GM23338 (cell line): ENCODE results near the gene OR8I2.

Source experiments
- CREB1 ChIP-seq: fragments of 250-450 bp; sonication (Bioruptor Pico); IDR thresholded peaks from 2 replicates; pipeline ENCODE4 v1.5.0; 2020; ENCODE audit warnings: low read depth, mild to moderate bottlenecking, moderate library complexity
- POLR2AphosphoS5 ChIP-seq: IDR thresholded peaks from 2 replicates; pipeline ENCODE4 v1.6.1; 2016; ENCODE audit warnings: antibody characterized with exemption, low read depth
- TF ChIP-seq, protein P1 (sequence below), 2 experiments: fragments of 200-600 bp in 1 of 2; sonication (generic) in 1 of 2; conservative IDR thresholded peaks; 2 replicates each; pipeline versions ENCODE4 v1.5.1 to v1.6.1; 2016 to 2017; ENCODE audit warnings: antibody characterized with exemption in 2 of 2, low read depth in 2 of 2, mild to moderate bottlenecking in 2 of 2, moderate library complexity in 1 of 2

DNA sequence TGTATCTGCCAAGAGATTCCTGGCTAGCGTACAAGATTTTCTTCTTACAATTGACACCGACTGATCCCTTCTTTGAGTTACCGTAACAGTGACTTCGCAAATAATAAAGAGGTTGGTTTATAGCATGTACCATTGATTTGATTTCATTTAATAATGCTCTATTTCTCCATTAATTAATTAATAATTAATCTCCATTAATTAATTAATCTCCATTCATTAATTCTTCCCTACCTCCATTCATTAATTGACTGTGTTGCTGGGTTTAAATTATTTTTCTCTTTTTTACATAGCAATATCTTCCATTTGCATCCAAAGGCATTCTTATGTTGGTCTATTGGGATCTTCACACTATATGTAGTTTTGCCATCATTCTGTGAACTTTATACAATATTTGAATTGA is 44.6 kb upstream of the OR8I2 start:
- TF ChIP-seq, protein P1, sequence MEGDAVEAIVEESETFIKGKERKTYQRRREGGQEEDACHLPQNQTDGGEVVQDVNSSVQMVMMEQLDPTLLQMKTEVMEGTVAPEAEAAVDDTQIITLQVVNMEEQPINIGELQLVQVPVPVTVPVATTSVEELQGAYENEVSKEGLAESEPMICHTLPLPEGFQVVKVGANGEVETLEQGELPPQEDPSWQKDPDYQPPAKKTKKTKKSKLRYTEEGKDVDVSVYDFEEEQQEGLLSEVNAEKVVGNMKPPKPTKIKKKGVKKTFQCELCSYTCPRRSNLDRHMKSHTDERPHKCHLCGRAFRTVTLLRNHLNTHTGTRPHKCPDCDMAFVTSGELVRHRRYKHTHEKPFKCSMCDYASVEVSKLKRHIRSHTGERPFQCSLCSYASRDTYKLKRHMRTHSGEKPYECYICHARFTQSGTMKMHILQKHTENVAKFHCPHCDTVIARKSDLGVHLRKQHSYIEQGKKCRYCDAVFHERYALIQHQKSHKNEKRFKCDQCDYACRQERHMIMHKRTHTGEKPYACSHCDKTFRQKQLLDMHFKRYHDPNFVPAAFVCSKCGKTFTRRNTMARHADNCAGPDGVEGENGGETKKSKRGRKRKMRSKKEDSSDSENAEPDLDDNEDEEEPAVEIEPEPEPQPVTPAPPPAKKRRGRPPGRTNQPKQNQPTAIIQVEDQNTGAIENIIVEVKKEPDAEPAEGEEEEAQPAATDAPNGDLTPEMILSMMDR (conservative IDR thresholded peaks at IDR 0.05; ENCODE audit: low read depth in 2 of 2) = no peak
- TF ChIP-seq CREB1 (no peak), POLR2AphosphoS5 (no peak)
